ENCODE results near the gene TRIM8.
A peak's percentile ranks its signal among the peaks of the same experiment; 100 is the strongest.
"Not testable (repeated sequence)": the region's sequence is repeated elsewhere in the genome, so short reads cannot be mapped to it uniquely, and the experiment has no call there.

Gene TRIM8

GRCh38 chr10:102661658-102662028 is 17.4 kb downstream of the TRIM8 start:
- DNase-seq (ENCODE audit: extremely low read depth, insufficient read length): no peak
- no peak for TF ChIP-seq CTCF (IDR thresholded peaks at IDR 0.05; ENCODE audit: insufficient read depth, low read length, poor library complexity, severe bottlenecking)
- Histone ChIP-seq H3K27me3 (replicated peaks; ENCODE audit: control insufficient read depth, insufficient read depth, low read length) (no peaks in the 10 kb centered on the region), H3K4me3 (replicated peaks; ENCODE audit: low read depth, low read length) (peak overlapping the region; percentile 22), H3K36me3 (ENCODE audit: control insufficient read depth, insufficient read depth, low read length) (peaks cover 10% of the 10 kb centered on the region)

GRCh38 chr10:102665904-102666509 is 21.7 kb downstream of the TRIM8 start:
- Histone ChIP-seq H3K4me3 (replicated peaks; ENCODE audit: low read depth, low read length) (no peak overlapping the region), H3K27me3 (replicated peaks; ENCODE audit: control insufficient read depth, insufficient read depth, low read length) (no peaks in the 10 kb centered on the region), H3K36me3 (ENCODE audit: control insufficient read depth, insufficient read depth, low read length) (no peaks in the 10 kb centered on the region)
- no peak for DNase-seq (ENCODE audit: extremely low read depth, insufficient read length)
- TF ChIP-seq CTCF (IDR thresholded peaks at IDR 0.05; ENCODE audit: insufficient read depth, low read length, poor library complexity, severe bottlenecking): no peak

GRCh38 chr10:102667411-102667810 is 23.1 kb downstream of the TRIM8 start:
- not testable (repeated sequence) for H3K27me3 ChIP-seq (replicated peaks; ENCODE audit: control insufficient read depth, insufficient read depth, low read length); H3K4me3 ChIP-seq (replicated peaks; ENCODE audit: low read depth, low read length); H3K36me3 ChIP-seq (ENCODE audit: control insufficient read depth, insufficient read depth, low read length); DNase-seq (ENCODE audit: extremely low read depth, insufficient read length)

- H3K4me3 ChIP-seq (replicated peaks; ENCODE audit: low read depth, low read length): no peak overlapping the region
- H3K36me3 ChIP-seq (ENCODE audit: control insufficient read depth, insufficient read depth, low read length): no peaks in the 10 kb centered on the region
- no peak for DNase-seq (ENCODE audit: extremely low read depth, insufficient read length)
- no peak for TF ChIP-seq CTCF (IDR thresholded peaks at IDR 0.05; ENCODE audit: insufficient read depth, low read length, poor library complexity, severe bottlenecking)
- no peaks in the 10 kb centered on the region for H3K27me3 ChIP-seq (replicated peaks; ENCODE audit: control insufficient read depth, insufficient read depth, low read length)
These were observed 24.2 kb downstream of the TRIM8 start for GRCh38 chr10:102668326-102669107.

- Histone ChIP-seq H3K36me3 (ENCODE audit: control insufficient read depth, insufficient read depth, low read length) (no peaks in the 10 kb centered on the region), H3K27me3 (replicated peaks; ENCODE audit: control insufficient read depth, insufficient read depth, low read length) (no peaks in the 10 kb centered on the region), H3K4me3 (replicated peaks; ENCODE audit: low read depth, low read length) (no peak overlapping the region)
- no peak for DNase-seq (ENCODE audit: extremely low read depth, insufficient read length)
- peak; percentile 79 for TF ChIP-seq CTCF (IDR thresholded peaks at IDR 0.05; ENCODE audit: insufficient read depth, low read length, poor library complexity, severe bottlenecking)
These were observed 25.2 kb downstream of the TRIM8 start for GRCh38 chr10:102669206-102670064.
